OCI-LY3 (cell line): Measurements from ENCODE around the gene MROH8.

Source experiments
- H2AFZ ChIP-seq: fragments of 200-600, 300-600 bp; shearing (Covaris generic); 2 replicates; pipeline ENCODE4 v1.6.0; 2014; ENCODE audit warnings: antibody characterized with exemption, low read depth, low read length
- H3K27ac ChIP-seq: fragments of 200-600, 300-600 bp; sonication (generic); 2 replicates; pipeline ENCODE4 v1.5.1; 2014; ENCODE audit warnings: mild to moderate bottlenecking, low read length, moderate library complexity, mixed read lengths
- H3K27me3 ChIP-seq: fragments of 200-600, 300-600 bp; sonication (generic); 2 replicates; pipeline ENCODE4 v1.6.1; 2014; ENCODE audit warnings: low read depth, low read length, mixed read lengths
- H3K36me3 ChIP-seq: fragments of 200-600, 300-600 bp; sonication (generic); replicated peaks from 2 replicates; pipeline ENCODE3; 2014; ENCODE audit warnings: low read depth, low read length, mixed read lengths
- H3K4me1 ChIP-seq: fragments of 300-600, 200-600 bp; sonication (generic); 2 replicates; pipeline ENCODE4 v1.6.1; 2014; ENCODE audit warnings: low read length, mixed read lengths
- H3K4me2 ChIP-seq: fragments of 200-600, 300-600 bp; sonication (generic); 2 replicates; pipeline ENCODE4 v1.6.1; 2014; ENCODE audit warnings: low read length, mixed read lengths
- H3K4me3 ChIP-seq: fragments of 300-600, 200-600 bp; sonication (generic); 2 replicates; pipeline ENCODE4 v1.5.1; 2014; ENCODE audit warnings: antibody characterized with exemption, mild to moderate bottlenecking, low read length, moderate library complexity
- H3K79me2 ChIP-seq: fragments of 300-600, 200-600 bp; shearing (Covaris generic); 2 replicates; pipeline ENCODE4 v1.6.1; 2014; ENCODE audit warnings: mild to moderate bottlenecking, low read length, mixed read lengths
- H3K9ac ChIP-seq: fragments of 300-600, 200-600 bp; shearing (Covaris generic); 2 replicates; pipeline ENCODE4 v1.6.0; 2014; ENCODE audit warnings: mild to moderate bottlenecking, low read length, moderate library complexity
- H3K9me3 ChIP-seq: fragments of 200-600, 300-600 bp; shearing (Covaris generic); 2 replicates; pipeline ENCODE4 v1.6.1; 2014; ENCODE audit warnings: low read length, mixed read lengths; ENCODE audit not compliant: insufficient read depth
- H4K20me1 ChIP-seq: fragments of 200-600, 300-600 bp; sonication (generic); 2 replicates; pipeline ENCODE4 v1.6.1; 2016; ENCODE audit warnings: low read length, mixed read lengths; ENCODE audit not compliant: insufficient read depth
- CTCF ChIP-seq: fragments of 200-600, 300-600 bp; sonication (generic); IDR thresholded peaks from 2 replicates; pipeline ENCODE4 v1.5.1; 2014; ENCODE audit warnings: antibody characterized with exemption, low read length, low read depth
- EZH2phosphoT487 ChIP-seq: fragments of 200-600 bp; shearing (Covaris generic); IDR thresholded peaks from 2 replicates; pipeline ENCODE4 v1.6.1; 2018; ENCODE audit warnings: antibody characterized with exemption, mixed run types, low read depth

MROH8 gene

GRCh38 chr20:37200376-37200775 lies 21.0 kb upstream of the MROH8 start:
- H4K20me1 ChIP-seq = peaks cover 34% of the 10 kb centered on the region
- no peak overlapping the region for H3K9ac ChIP-seq
- peaks cover 75% of the 10 kb centered on the region for H3K36me3 ChIP-seq
- H3K27ac ChIP-seq = no peak overlapping the region
- H3K4me1 ChIP-seq = no peaks in the 10 kb centered on the region
- no peaks in the 10 kb centered on the region for H3K27me3 ChIP-seq
- no peak overlapping the region for H3K4me2 ChIP-seq
- no peaks in the 10 kb centered on the region for H3K9me3 ChIP-seq
- no peak for TF ChIP-seq CTCF
- TF ChIP-seq EZH2phosphoT487 = no peak
- no peak overlapping the region for H2AFZ ChIP-seq
- H3K4me3 ChIP-seq = no peak overlapping the region
- peaks cover 47% of the 10 kb centered on the region for H3K79me2 ChIP-seq

DNA sequence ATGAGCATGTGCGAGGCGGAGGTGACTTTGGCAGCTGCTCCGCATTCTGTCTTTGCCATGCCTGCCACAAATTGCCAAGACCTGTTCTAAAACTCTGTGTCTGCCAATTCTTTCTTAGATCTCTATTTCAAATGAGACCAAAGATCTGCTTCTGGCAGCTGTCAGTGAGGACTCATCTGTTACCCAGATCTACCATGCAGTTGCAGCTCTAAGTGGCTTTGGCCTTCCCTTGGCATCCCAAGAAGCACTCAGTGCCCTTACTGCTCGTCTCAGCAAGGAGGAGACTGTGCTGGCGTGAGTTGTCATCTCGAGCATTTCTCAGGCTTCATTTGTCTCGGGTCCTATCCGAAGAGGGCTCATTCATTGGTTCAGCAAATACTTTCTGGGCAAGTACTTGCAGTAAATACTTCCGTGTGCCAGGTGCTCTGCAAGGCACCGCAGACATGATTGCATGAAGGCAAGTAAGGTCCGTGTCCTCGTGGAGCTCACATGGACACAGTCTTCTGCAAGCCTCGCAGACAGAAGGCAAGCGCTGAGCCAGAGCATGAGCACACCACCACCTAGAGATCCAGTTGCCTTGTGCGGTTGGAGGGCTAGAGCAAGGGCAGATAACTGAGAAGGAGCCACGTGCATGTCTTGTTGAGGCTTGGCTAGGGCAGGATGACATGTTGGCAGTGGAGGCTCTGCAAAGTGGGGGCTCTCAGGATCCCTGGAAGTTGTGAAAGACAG lies 19.7 kb upstream of the MROH8 start:
- Histone ChIP-seq H3K9me3 (no peaks in the 10 kb centered on the region), H3K9ac (no peak overlapping the region), H3K4me2 (no peak overlapping the region), H2AFZ (no peak overlapping the region), H3K4me1 (no peaks in the 10 kb centered on the region), H3K36me3 (peaks cover 62% of the 10 kb centered on the region), H3K27ac (no peak overlapping the region), H3K27me3 (no peaks in the 10 kb centered on the region), H3K4me3 (no peak overlapping the region), H4K20me1 (peaks cover 42% of the 10 kb centered on the region), H3K79me2 (peaks cover 60% of the 10 kb centered on the region)
- no peak for TF ChIP-seq EZH2phosphoT487
- TF ChIP-seq CTCF = no peak

GRCh38 chr20:37194621-37195417 lies 15.5 kb upstream of the MROH8 start:
- H3K4me2 ChIP-seq = no peak overlapping the region
- H4K20me1 ChIP-seq = peaks cover 80% of the 10 kb centered on the region
- peaks cover 58% of the 10 kb centered on the region for H3K36me3 ChIP-seq
- H2AFZ ChIP-seq = no peak overlapping the region
- no peaks in the 10 kb centered on the region for H3K4me1 ChIP-seq
- H3K79me2 ChIP-seq = peaks cover 93% of the 10 kb centered on the region
- no peaks in the 10 kb centered on the region for H3K9me3 ChIP-seq
- no peak overlapping the region for H3K27ac ChIP-seq
- H3K4me3 ChIP-seq = no peak overlapping the region
- no peak overlapping the region for H3K9ac ChIP-seq
- no peaks in the 10 kb centered on the region for H3K27me3 ChIP-seq
- TF ChIP-seq EZH2phosphoT487 (no peak), CTCF (no peak)

- H3K4me3 ChIP-seq = no peak overlapping the region
- no peak for TF ChIP-seq CTCF
- no peak for TF ChIP-seq EZH2phosphoT487
- H3K27ac ChIP-seq = no peak overlapping the region
- H3K4me2 ChIP-seq = no peak overlapping the region
- no peaks in the 10 kb centered on the region for H3K27me3 ChIP-seq
- H3K79me2 ChIP-seq = peaks cover 98% of the 10 kb centered on the region
- no peaks in the 10 kb centered on the region for H3K9me3 ChIP-seq
- no peak overlapping the region for H2AFZ ChIP-seq
- peaks cover 81% of the 10 kb centered on the region for H4K20me1 ChIP-seq
- no peaks in the 10 kb centered on the region for H3K4me1 ChIP-seq
- no peak overlapping the region for H3K9ac ChIP-seq
- peaks cover 55% of the 10 kb centered on the region for H3K36me3 ChIP-seq
Observed at GRCh38 chr20:37193821-37194220, 14.5 kb upstream of the MROH8 start.
